Panc1 (cell line): ENCODE results near the gene EEA1. TPM values are rescaled to one million over a fixed set of nuclear protein-coding genes. Genes with fewer than 3 reads are reported as not detected.

Experiments
- ATAC-seq: fragments of 200-7000 bp; cut with Tn5 transposase; 2 replicates; pipeline ENCODE4 v1.9.1; 2020; ENCODE audit warnings: mild to moderate bottlenecking, moderate library complexity
- BruUV-seq: library from RNA; stranded (reverse); fragments of 400-500 nt; replicated peaks from 2 replicates; lab custom pipeline; 2021; lab: Mats Ljungman, UMichigan
- CTCF ChIA-PET: fragments of 300-600 bp; sonication (Branson Sonifier 250); formaldehyde crosslinking; loops from one replicate; lab custom pipeline; 2022; ENCODE audit warnings: antibody characterized with exemption; lab: Charles Lee
- POLR2A ChIA-PET: fragments of 300-600 bp; sonication (Branson Sonifier 250); formaldehyde crosslinking; loops from one replicate; lab custom pipeline; 2022; ENCODE audit warnings: antibody characterized with exemption; lab: Charles Lee
- DNase-seq: peaks from one replicate; pipeline ENCODE4 v3.0.0-alpha.2; 2010; ENCODE audit warnings: low read depth, low spot score
- H3K27ac ChIP-seq: 2 replicates; pipeline ENCODE4 v1.5.1; 2011; ENCODE audit warnings: mild to moderate bottlenecking, low read length, inconsistent platforms
- H3K27me3 ChIP-seq: fragments of 200-500 bp; sonication (Bioruptor generic); 2 replicates; pipeline ENCODE4 v1.6.0; 2014; ENCODE audit warnings: low read length, inconsistent platforms; ENCODE audit not compliant: control insufficient read depth, insufficient read depth
- H3K36me3 ChIP-seq: fragments of 200-500 bp; sonication (Bioruptor generic); 2 replicates; pipeline ENCODE4 v1.5.1; 2014; ENCODE audit warnings: inconsistent platforms, mild to moderate bottlenecking, low read length, moderate library complexity; ENCODE audit not compliant: control insufficient read depth, insufficient read depth
- H3K4me1 ChIP-seq: 2 replicates; pipeline ENCODE4 v1.5.1; 2011; ENCODE audit warnings: inconsistent platforms, mild to moderate bottlenecking, low read length, moderate library complexity; ENCODE audit not compliant: control insufficient read depth, insufficient read depth
- H3K4me3 ChIP-seq, 2 experiments: 2 replicates each; pipeline ENCODE4 v1.5.1; 2011 to 2012; ENCODE audit warnings: low read depth in 2 of 2, low read length in 2 of 2, mild to moderate bottlenecking in 2 of 2, inconsistent platforms in 1 of 2, moderate library complexity in 1 of 2
- H3K9me3 ChIP-seq: fragments of 200-500 bp; sonication (Bioruptor generic); 2 replicates; pipeline ENCODE4 v1.5.1; 2014; ENCODE audit warnings: low read depth, mild to moderate bottlenecking, inconsistent platforms, low read length, moderate library complexity; ENCODE audit not compliant: control insufficient read depth, insufficient read depth
- CTCF ChIP-seq: fragments of 450-650 bp; IDR thresholded peaks from 2 replicates; pipeline ENCODE4 v1.5.1; 2017; ENCODE audit warnings: mild to moderate bottlenecking
- POLR2AphosphoS5 ChIP-seq: IDR thresholded peaks from 2 replicates; pipeline ENCODE4 v1.6.1; 2012; ENCODE audit warnings: mild to moderate bottlenecking, low read depth, low read length, moderate library complexity
- SIN3A ChIP-seq: IDR thresholded peaks from 2 replicates; pipeline ENCODE4 v1.6.1; 2012; ENCODE audit warnings: low read depth, mild to moderate bottlenecking, low read length, moderate library complexity, borderline replicate concordance; ENCODE audit not compliant: insufficient read depth
- TCF7L2 ChIP-seq: IDR thresholded peaks from 2 replicates; pipeline ENCODE4 v1.6.1; 2011; ENCODE audit warnings: mild to moderate bottlenecking, low read depth, low read length, inconsistent platforms
- in situ Hi-C: cut with HindIII; loops from 2 replicates; pipeline ENCODE4 v1.10.0; 2016; ENCODE audit warnings: low sequenced_read_pairs, low pct_unique_long_range_greater_than_20kb
- intact Hi-C: fragments of 100-400 bp; cut with micrococcal nuclease; formaldehyde crosslinking; loops from one replicate; pipeline ENCODE4 v1.10.0; 2022; ENCODE audit not compliant: unreplicated experiment
- total RNA-seq: library from RNA; stranded (reverse); gene quantifications from one replicate; pipeline ENCODE4 v1.2.1, GENCODE V29; 2021; ENCODE audit not compliant: unreplicated experiment
- TF ChIP-seq, protein P1 (sequence below), 2 experiments: IDR thresholded peaks; 2 replicates each; pipeline ENCODE4 v1.6.1; 2011 to 2012; ENCODE audit warnings: low read depth in 2 of 2, control low read depth in 1 of 2, low read length in 1 of 2, mild to moderate bottlenecking in 1 of 2, moderate library complexity in 1 of 2; ENCODE audit not compliant: insufficient read depth in 1 of 2

Gene EEA1
- total RNA-seq, 1 experiment from 2014 or later: 15.1 TPM

DNA sequence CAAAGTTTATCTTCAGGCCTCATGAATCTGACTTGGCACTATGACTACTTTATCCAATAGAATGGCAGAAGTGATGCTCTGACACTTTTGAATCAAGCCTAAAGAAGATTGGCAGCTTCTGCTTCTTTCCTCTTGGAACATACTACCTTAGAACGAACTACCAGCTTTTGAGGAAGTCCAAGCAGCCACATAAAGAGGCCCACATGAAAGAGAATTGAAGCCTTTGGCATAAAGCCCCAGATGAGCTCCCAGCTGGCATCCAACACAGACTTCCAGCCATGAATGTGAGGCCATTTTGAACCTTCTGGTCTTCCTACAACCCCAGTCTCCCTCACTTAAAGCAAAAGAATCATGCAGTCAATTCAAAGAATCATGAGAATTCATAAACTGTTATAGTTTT is 65.8 kb downstream of the EEA1 start:
- no TSS peak for BruUV-seq
- in situ Hi-C loops: no loop called here
- H3K27ac ChIP-seq: no peak overlapping the region
- no peaks in the 10 kb centered on the region for H3K36me3 ChIP-seq
- H3K4me3 ChIP-seq: no peak overlapping the region
- H3K4me1 ChIP-seq: no peaks in the 10 kb centered on the region
- ATAC-seq: no peak
- intact Hi-C loops: no loop called here
- no peaks in the 10 kb centered on the region for H3K27me3 ChIP-seq
- ChIA-PET POLR2A (no interaction called here), CTCF (no interaction called here)
- no peaks in the 10 kb centered on the region for H3K9me3 ChIP-seq
- no peak for DNase-seq
- TF ChIP-seq, protein P1, sequence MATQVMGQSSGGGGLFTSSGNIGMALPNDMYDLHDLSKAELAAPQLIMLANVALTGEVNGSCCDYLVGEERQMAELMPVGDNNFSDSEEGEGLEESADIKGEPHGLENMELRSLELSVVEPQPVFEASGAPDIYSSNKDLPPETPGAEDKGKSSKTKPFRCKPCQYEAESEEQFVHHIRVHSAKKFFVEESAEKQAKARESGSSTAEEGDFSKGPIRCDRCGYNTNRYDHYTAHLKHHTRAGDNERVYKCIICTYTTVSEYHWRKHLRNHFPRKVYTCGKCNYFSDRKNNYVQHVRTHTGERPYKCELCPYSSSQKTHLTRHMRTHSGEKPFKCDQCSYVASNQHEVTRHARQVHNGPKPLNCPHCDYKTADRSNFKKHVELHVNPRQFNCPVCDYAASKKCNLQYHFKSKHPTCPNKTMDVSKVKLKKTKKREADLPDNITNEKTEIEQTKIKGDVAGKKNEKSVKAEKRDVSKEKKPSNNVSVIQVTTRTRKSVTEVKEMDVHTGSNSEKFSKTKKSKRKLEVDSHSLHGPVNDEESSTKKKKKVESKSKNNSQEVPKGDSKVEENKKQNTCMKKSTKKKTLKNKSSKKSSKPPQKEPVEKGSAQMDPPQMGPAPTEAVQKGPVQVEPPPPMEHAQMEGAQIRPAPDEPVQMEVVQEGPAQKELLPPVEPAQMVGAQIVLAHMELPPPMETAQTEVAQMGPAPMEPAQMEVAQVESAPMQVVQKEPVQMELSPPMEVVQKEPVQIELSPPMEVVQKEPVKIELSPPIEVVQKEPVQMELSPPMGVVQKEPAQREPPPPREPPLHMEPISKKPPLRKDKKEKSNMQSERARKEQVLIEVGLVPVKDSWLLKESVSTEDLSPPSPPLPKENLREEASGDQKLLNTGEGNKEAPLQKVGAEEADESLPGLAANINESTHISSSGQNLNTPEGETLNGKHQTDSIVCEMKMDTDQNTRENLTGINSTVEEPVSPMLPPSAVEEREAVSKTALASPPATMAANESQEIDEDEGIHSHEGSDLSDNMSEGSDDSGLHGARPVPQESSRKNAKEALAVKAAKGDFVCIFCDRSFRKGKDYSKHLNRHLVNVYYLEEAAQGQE (IDR thresholded peaks at IDR 0.05; ENCODE audit: insufficient read depth in 1 of 2, low read depth in 2 of 2, low read length in 1 of 2): no peak
- TF ChIP-seq CTCF (no peak), TCF7L2 (no peak), SIN3A (no peak), POLR2AphosphoS5 (no peak)

- Histone ChIP-seq H3K9me3 (no peaks in the 10 kb centered on the region), H3K27me3 (no peaks in the 10 kb centered on the region), H3K36me3 (no peaks in the 10 kb centered on the region), H3K4me1 (no peaks in the 10 kb centered on the region), H3K27ac (no peak overlapping the region), H3K4me3 (no peak overlapping the region)
- BruUV-seq: no TSS peak
- ATAC-seq: no peak
- POLR2A ChIA-PET: no interaction called here
- DNase-seq: no peak
- in situ Hi-C loops: no loop called here
- CTCF ChIA-PET: no interaction called here
- intact Hi-C loops: no loop called here
- TF ChIP-seq TCF7L2 (no peak), SIN3A (no peak), POLR2AphosphoS5 (no peak), CTCF (no peak)
- TF ChIP-seq, protein P1 (IDR thresholded peaks at IDR 0.05; ENCODE audit: insufficient read depth in 1 of 2, low read depth in 2 of 2, low read length in 1 of 2): no peak
Observed at GRCh38 chr12:92861381-92861780, 67.7 kb downstream of the EEA1 start.
